ENCODE measurements around the gene F7.

Gene F7

DNA sequence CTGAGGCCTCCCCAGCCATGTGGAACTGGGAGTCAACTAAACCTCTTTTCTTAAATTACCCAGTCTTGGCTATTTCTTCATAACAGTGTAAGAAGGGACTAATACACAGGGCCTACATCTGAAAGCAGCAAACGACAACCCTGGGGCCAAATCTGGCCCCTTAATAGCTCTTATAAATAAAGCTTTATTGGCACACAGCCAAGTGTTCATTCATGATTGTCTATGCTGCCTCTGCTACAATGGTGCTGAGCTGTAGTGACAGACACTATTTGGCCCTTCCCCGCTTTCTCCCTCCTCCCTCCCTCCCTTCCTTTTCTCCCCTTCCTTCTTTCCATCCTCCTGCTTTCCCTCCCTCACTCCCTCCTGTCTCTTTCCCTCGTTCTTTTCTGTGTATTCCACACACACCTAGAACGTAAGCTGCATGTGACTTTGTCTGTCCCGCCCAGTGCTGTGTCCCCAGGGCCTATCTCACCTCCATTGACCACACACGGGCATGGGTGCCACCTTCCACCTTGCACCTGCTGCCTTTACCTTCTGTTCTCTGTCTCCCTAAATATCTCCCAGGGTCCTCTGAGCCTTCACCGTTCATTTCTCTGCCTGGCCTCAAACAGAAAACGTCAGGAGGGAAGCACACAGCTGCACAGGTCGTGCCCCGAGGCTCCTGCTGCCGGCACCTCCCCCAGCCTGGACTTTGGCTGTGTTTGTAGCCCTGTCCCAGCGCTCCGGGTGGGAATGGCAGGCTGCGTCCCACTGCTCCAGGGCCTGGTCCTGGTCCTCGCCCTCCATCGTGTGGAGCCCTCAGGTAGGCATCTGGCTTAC, 52.5 kb downstream of the F7 start, which contains the start of gene PROZ (continued):
- TF ChIP-seq ZNF830 (tag by site-specific recombination; IDR thresholded peaks at IDR 0.05; ENCODE audit: low read depth) (0 out of 2 replicates have a peak, but pooled peaks have one; percentile 59), ZBTB17 (tag by site-specific recombination; IDR thresholded peaks at IDR 0.05) (0 out of 2 replicates have a peak, but pooled peaks have one; percentile 23), ZNF544 (tag by site-specific recombination; IDR thresholded peaks at IDR 0.05) (peak; percentile 81), ZSCAN30 (tag by site-specific recombination; IDR thresholded peaks at IDR 0.05) (0 out of 2 replicates have a peak, but pooled peaks have one; percentile 18), ZFP41 (tag by site-specific recombination; IDR thresholded peaks at IDR 0.05; ENCODE audit: borderline replicate concordance) (no peak), PRDM1 (tag by site-specific recombination; IDR thresholded peaks at IDR 0.05) (peak; percentile 62; the same call in 1 of the 2 replicates), MEIS1 (CRISPR knock-in tag; IDR thresholded peaks at IDR 0.05; ENCODE audit: borderline replicate concordance) (no peak)
- TF ChIP-seq, protein P1, sequence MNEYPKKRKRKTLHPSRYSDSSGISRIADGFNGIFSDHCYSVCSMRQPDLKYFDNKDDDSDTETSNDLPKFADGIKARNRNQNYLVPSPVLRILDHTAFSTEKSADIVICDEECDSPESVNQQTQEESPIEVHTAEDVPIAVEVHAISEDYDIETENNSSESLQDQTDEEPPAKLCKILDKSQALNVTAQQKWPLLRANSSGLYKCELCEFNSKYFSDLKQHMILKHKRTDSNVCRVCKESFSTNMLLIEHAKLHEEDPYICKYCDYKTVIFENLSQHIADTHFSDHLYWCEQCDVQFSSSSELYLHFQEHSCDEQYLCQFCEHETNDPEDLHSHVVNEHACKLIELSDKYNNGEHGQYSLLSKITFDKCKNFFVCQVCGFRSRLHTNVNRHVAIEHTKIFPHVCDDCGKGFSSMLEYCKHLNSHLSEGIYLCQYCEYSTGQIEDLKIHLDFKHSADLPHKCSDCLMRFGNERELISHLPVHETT (tag by site-specific recombination; IDR thresholded peaks at IDR 0.05) = no peak
- TF ChIP-seq, protein P2, sequence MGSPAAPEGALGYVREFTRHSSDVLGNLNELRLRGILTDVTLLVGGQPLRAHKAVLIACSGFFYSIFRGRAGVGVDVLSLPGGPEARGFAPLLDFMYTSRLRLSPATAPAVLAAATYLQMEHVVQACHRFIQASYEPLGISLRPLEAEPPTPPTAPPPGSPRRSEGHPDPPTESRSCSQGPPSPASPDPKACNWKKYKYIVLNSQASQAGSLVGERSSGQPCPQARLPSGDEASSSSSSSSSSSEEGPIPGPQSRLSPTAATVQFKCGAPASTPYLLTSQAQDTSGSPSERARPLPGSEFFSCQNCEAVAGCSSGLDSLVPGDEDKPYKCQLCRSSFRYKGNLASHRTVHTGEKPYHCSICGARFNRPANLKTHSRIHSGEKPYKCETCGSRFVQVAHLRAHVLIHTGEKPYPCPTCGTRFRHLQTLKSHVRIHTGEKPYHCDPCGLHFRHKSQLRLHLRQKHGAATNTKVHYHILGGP (tag by site-specific recombination; IDR thresholded peaks at IDR 0.05) = 0 out of 2 replicates have a peak, but pooled peaks have one; percentile 13

- H3K36me3 ChIP-seq (ENCODE audit: control insufficient read depth in 2 of 2, insufficient read depth in 1 of 2, low read length in 2 of 2) = no peaks in the 10 kb centered on the region
- H3K4me3 ChIP-seq (ENCODE audit: low read depth, low read length) = no peak overlapping the region
- CTCF ChIA-PET = interaction anchor here (0.6 kb wide), 1 partner anchor 124 kb away, joined by 3 read pairs; no protein-coding TSS in a partner anchor
- H3K27ac ChIP-seq (ENCODE audit: extremely low read depth, low read depth, low read length) = no peak overlapping the region
- H3K4me1 ChIP-seq (ENCODE audit: control insufficient read depth, insufficient read depth, low read length) = peaks cover 2% of the 10 kb centered on the region; the same call in 1 of the 2 replicates
- POLR2A ChIA-PET = interaction anchor here (0.7 kb wide), 1 partner anchor 197 kb away, joined by 6 read pairs; no protein-coding TSS in a partner anchor
- no peaks in the 10 kb centered on the region for H3K9me3 ChIP-seq (ENCODE audit: control insufficient read depth, insufficient read depth, low read depth, low read length)
- no peak for TF ChIP-seq PRDM2 (tag by site-specific recombination; IDR thresholded peaks at IDR 0.05; ENCODE audit: borderline replicate concordance)
- TF ChIP-seq ZNF133 (tag by site-specific recombination; IDR thresholded peaks at IDR 0.05) = no peak
- no peak for TF ChIP-seq ZNF449 (tag by site-specific recombination; IDR thresholded peaks at IDR 0.05)
- TF ChIP-seq ZFP41 (tag by site-specific recombination; IDR thresholded peaks at IDR 0.05; ENCODE audit: borderline replicate concordance) = no peak
- TF ChIP-seq BCL11B (tag by site-specific recombination; IDR thresholded peaks at IDR 0.05; ENCODE audit: low read depth) = no peak
- no peak for TF ChIP-seq PRDM4 (tag by site-specific recombination; IDR thresholded peaks at IDR 0.05)
- TF ChIP-seq TSHZ1 (tag by site-specific recombination; IDR thresholded peaks at IDR 0.05; ENCODE audit: borderline replicate concordance) = no peak
- TF ChIP-seq ZNF510 (tag by site-specific recombination; IDR thresholded peaks at IDR 0.05; ENCODE audit: insufficient replicate concordance) = no peak
- no peak for TF ChIP-seq ZNF302 (tag by site-specific recombination; IDR thresholded peaks at IDR 0.05; ENCODE audit: low read depth)
Observed at GRCh38 chr13:113158946-113159345, 53.4 kb downstream of the F7 start.

All from HEK293 (cell line).